Effector memory CD4-positive, alpha-beta T cell (primary cell): ENCODE results near the gene FAM13C.
"Not testable (repeated sequence)": the region's sequence is repeated elsewhere in the genome, so short reads cannot be mapped to it uniquely, and the experiment has no call there.

Source experiments
- DNase-seq, 3 donors: peaks; one replicate each; pipeline ENCODE4 v3.0.0-alpha.2; 2020
- H3K27ac ChIP-seq: 2 replicates; pipeline ENCODE4 v1.7.0; 2013; ENCODE audit warnings: mild to moderate bottlenecking, low read length, moderate library complexity; ENCODE audit not compliant: insufficient read depth, poor library complexity, severe bottlenecking
- H3K27me3 ChIP-seq: replicated peaks from 2 replicates; pipeline ENCODE4 v1.7.0; 2013; ENCODE audit warnings: mild to moderate bottlenecking, low read length; ENCODE audit not compliant: insufficient read depth, control insufficient read depth, poor library complexity, severe bottlenecking
- H3K36me3 ChIP-seq: 2 replicates; pipeline ENCODE4 v1.7.0; 2013; ENCODE audit warnings: mild to moderate bottlenecking, low read length, moderate library complexity; ENCODE audit not compliant: control insufficient read depth, insufficient read depth
- H3K4me1 ChIP-seq: 2 replicates; pipeline ENCODE4 v1.7.0; 2013; ENCODE audit warnings: low read length, mild to moderate bottlenecking; ENCODE audit not compliant: control insufficient read depth, insufficient read depth, poor library complexity, severe bottlenecking
- H3K4me3 ChIP-seq: 2 replicates; pipeline ENCODE4 v1.7.0; 2013; ENCODE audit warnings: low read length, low read depth, mild to moderate bottlenecking; ENCODE audit not compliant: insufficient read depth, poor library complexity, severe bottlenecking
- H3K9me3 ChIP-seq: 2 replicates; pipeline ENCODE4 v1.7.0; 2013; ENCODE audit warnings: mild to moderate bottlenecking, low read length, moderate library complexity; ENCODE audit not compliant: control insufficient read depth

Gene FAM13C

GRCh38 chr10:59245686-59246085, 116.7 kb downstream of the FAM13C start:
- H3K27me3 ChIP-seq: no peaks in the 10 kb centered on the region
- H3K27ac ChIP-seq: no peak overlapping the region
- H3K9me3 ChIP-seq: no peaks in the 10 kb centered on the region
- no peaks in the 10 kb centered on the region for H3K36me3 ChIP-seq
- no peak overlapping the region for H3K4me3 ChIP-seq
- DNase-seq: no peak
- H3K4me1 ChIP-seq: no peaks in the 10 kb centered on the region

GRCh38 chr10:59244871-59245270, 117.5 kb downstream of the FAM13C start:
- Histone ChIP-seq H3K4me1 (no peaks in the 10 kb centered on the region), H3K27ac (no peak overlapping the region), H3K27me3 (no peaks in the 10 kb centered on the region), H3K4me3 (no peak overlapping the region), H3K9me3 (no peaks in the 10 kb centered on the region), H3K36me3 (no peaks in the 10 kb centered on the region)
- DNase-seq: no peak

DNA sequence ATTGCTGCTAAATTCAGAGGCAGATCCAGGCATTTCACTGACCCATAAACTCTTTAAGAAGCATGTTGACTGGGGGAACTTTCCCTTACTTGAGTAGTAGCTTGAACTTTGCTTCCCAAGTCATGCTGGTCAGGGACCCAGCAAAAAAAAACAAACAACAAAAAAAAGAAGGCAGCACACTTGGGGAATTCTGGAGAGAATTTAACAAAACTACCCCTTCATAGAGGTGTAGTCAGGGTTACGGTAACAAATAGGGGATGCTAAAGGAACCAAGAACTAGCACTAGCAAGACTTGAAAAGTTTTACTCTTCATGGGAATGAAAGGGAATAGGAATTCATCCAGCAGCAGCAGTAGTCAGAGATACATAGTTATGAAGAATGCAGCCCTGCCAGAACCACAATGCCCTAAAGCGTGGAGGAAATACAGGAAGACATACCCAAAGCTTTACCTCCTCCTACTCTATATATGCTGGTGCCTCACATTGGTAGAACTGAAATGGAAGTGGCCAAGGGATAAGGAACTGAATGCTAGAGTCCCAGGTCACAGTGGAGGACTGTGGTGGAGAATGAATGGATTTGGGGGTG, 118.6 kb downstream of the FAM13C start:
- no peak for DNase-seq
- no peaks in the 10 kb centered on the region for H3K4me1 ChIP-seq
- no peaks in the 10 kb centered on the region for H3K36me3 ChIP-seq
- H3K27me3 ChIP-seq: no peaks in the 10 kb centered on the region
- H3K9me3 ChIP-seq: no peaks in the 10 kb centered on the region
- no peak overlapping the region for H3K4me3 ChIP-seq
- H3K27ac ChIP-seq: no peak overlapping the region

DNA sequence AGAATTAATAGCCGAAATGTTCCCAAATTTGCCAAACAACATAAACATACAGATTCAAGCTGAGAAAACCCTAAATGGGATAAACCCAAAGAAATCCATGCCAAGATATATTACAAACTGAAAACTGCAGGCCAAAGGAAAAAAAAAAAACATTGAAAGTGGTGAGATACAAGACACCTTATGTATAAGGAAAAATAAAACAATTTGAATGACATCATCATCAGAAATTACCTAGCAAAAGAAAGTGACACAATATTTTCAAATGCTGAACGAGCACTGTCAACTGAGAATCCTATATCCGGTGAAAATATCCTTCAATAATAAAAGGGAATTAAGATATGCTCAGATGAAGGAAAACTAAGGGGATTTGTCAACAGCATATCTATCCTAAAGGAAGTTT, 119.4 kb downstream of the FAM13C start:
- H3K9me3 ChIP-seq: no peaks in the 10 kb centered on the region
- no peaks in the 10 kb centered on the region for H3K27me3 ChIP-seq
- H3K4me1 ChIP-seq: no peaks in the 10 kb centered on the region
- H3K27ac ChIP-seq: no peak overlapping the region
- H3K4me3 ChIP-seq: no peak overlapping the region
- H3K36me3 ChIP-seq: no peaks in the 10 kb centered on the region
- DNase-seq: no peak

DNA sequence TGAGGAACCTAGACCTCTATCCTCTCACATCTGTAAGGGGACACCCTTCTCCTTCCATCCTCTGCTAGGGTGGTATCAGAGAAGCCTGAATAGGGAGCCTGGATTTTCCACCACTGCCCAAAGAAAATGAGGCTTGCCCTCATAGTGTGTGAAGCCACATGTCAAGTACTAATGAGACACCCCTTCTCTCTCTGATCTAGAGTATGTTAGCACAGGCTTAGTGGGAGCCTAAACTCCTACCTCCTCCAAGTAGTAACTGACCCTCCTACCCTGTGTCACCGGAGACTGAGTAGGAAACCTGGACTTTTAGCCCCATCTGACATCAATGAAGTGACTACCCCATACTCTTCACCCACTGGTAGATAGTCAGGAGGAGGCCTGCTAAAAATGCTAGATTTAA, 120.3 kb downstream of the FAM13C start:
- Histone ChIP-seq H3K4me3 (no peak overlapping the region), H3K27ac (no peak overlapping the region), H3K4me1 (no peaks in the 10 kb centered on the region), H3K27me3 (no peaks in the 10 kb centered on the region), H3K36me3 (no peaks in the 10 kb centered on the region), H3K9me3 (no peaks in the 10 kb centered on the region)
- no peak for DNase-seq

GRCh38 chr10:59240582-59241183, 121.7 kb downstream of the FAM13C start:
- no peaks in the 10 kb centered on the region for H3K9me3 ChIP-seq
- no peaks in the 10 kb centered on the region for H3K36me3 ChIP-seq
- no peak overlapping the region for H3K4me3 ChIP-seq
- no peak for DNase-seq
- H3K27ac ChIP-seq: no peak overlapping the region
- H3K4me1 ChIP-seq: no peaks in the 10 kb centered on the region
- H3K27me3 ChIP-seq: no peaks in the 10 kb centered on the region

GRCh38 chr10:59239108-59239507, 123.2 kb downstream of the FAM13C start:
- not testable (repeated sequence) for H3K9me3 ChIP-seq, H3K27ac ChIP-seq, DNase-seq, H3K27me3 ChIP-seq, H3K36me3 ChIP-seq, H3K4me3 ChIP-seq, H3K4me1 ChIP-seq

GRCh38 chr10:59237775-59238174, 124.6 kb downstream of the FAM13C start:
- H3K27me3 ChIP-seq: no peaks in the 10 kb centered on the region
- H3K4me3 ChIP-seq: no peak overlapping the region
- H3K27ac ChIP-seq: no peak overlapping the region
- no peaks in the 10 kb centered on the region for H3K9me3 ChIP-seq
- H3K4me1 ChIP-seq: no peaks in the 10 kb centered on the region
- H3K36me3 ChIP-seq: no peaks in the 10 kb centered on the region
- no peak for DNase-seq

GRCh38 chr10:59236064-59236697, 126.2 kb downstream of the FAM13C start:
- H3K4me3 ChIP-seq: no peak overlapping the region
- no peak for DNase-seq
- no peaks in the 10 kb centered on the region for H3K36me3 ChIP-seq
- H3K27ac ChIP-seq: no peak overlapping the region
- H3K4me1 ChIP-seq: no peaks in the 10 kb centered on the region
- H3K27me3 ChIP-seq: no peaks in the 10 kb centered on the region
- no peaks in the 10 kb centered on the region for H3K9me3 ChIP-seq

DNA sequence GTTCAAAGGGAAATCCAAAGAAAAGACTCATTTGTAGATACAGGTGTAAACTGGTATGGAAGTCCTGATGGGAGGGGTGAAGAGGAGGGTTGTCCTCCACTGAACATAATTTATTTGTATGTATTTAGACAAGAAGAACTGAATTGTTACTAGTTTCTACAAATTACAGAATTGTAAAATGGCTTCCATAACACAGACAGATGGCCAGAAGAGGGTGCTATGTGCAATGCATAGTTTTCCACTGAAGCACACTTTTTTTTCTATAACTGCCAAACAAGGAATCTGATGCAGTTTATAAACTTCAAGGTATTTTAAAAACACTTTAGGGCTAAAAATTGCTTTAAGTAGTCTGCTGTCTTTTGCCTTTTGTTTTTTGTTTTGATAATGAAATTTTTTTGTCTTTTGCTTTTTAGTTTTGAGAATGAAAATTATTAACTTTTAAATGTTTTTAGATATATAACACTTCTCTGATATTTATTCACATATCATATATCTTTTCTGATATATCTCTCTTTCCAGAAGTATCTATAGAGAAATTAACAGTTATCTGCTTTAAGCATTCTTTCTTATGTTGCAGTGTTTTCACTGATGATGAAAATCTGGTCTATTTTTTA, 127.4 kb downstream of the FAM13C start:
- Histone ChIP-seq H3K4me1 (no peaks in the 10 kb centered on the region), H3K27ac (no peak overlapping the region), H3K36me3 (no peaks in the 10 kb centered on the region), H3K4me3 (no peak overlapping the region), H3K9me3 (no peaks in the 10 kb centered on the region), H3K27me3 (no peaks in the 10 kb centered on the region)
- DNase-seq: no peak
